SJCRH30 (cell line): Measurements from ENCODE around the gene RASA3. TPM values are rescaled to one million over a fixed set of nuclear protein-coding genes. Genes with fewer than 3 reads are reported as not detected.

Source experiments
- DNase-seq, 2 experiments: peaks; one replicate each; pipeline ENCODE4 v3.0.0-alpha.2; 2015 to 2020
- H3K27ac ChIP-seq: fragments of 250-450 bp; sonication (Bioruptor Pico); 2 replicates; pipeline ENCODE4 v1.5.1; 2020; ENCODE audit warnings: mild to moderate bottlenecking, moderate library complexity
- H3K27me3 ChIP-seq: fragments of 250-450 bp; sonication (Bioruptor Pico); 2 replicates; pipeline ENCODE4 v1.5.1; 2020; ENCODE audit warnings: mild to moderate bottlenecking, moderate library complexity
- H3K36me3 ChIP-seq: fragments of 250-450 bp; sonication (Bioruptor Pico); 2 replicates; pipeline ENCODE4 v1.5.1; 2020; ENCODE audit warnings: mild to moderate bottlenecking, moderate library complexity
- H3K4me1 ChIP-seq: fragments of 250-450 bp; sonication (Bioruptor Pico); 2 replicates; pipeline ENCODE4 v1.5.1; 2020; ENCODE audit warnings: mild to moderate bottlenecking, moderate library complexity
- H3K4me3 ChIP-seq: fragments of 250-450 bp; sonication (Bioruptor Pico); 2 replicates; pipeline ENCODE4 v1.5.1; 2020; ENCODE audit warnings: mild to moderate bottlenecking, moderate library complexity
- H3K9me3 ChIP-seq: fragments of 250-450 bp; sonication (Bioruptor Pico); replicated peaks from 2 replicates; pipeline ENCODE4 v1.5.1; 2020; ENCODE audit warnings: mild to moderate bottlenecking, moderate library complexity
- total RNA-seq: library from RNA; depleted of rRNA; stranded (reverse); fragments of >200 nt; shearing (Covaris generic); gene quantifications from 2 replicates; pipeline ENCODE4 v1.2.3, GENCODE V29; 2014

Gene RASA3
- total RNA-seq, 1 experiment from 2014 or later: 20.5 TPM

GRCh38 chr13:113971471-113972231, 160.8 kb downstream of the RASA3 start:
- Histone ChIP-seq H3K4me1 (no peaks in the 10 kb centered on the region; the same call in 1 of the 2 replicates), H3K36me3 (no peaks in the 10 kb centered on the region; the same call in 1 of the 2 replicates), H3K27ac (no peak overlapping the region), H3K9me3 (no peaks in the 10 kb centered on the region), H3K4me3 (no peak overlapping the region), H3K27me3 (no peaks in the 10 kb centered on the region)
- no peak for DNase-seq

GRCh38 chr13:113970810-113971470, 161.5 kb downstream of the RASA3 start:
- Histone ChIP-seq H3K36me3 (no peaks in the 10 kb centered on the region; the same call in 1 of the 2 replicates), H3K4me3 (no peak overlapping the region), H3K27ac (no peak overlapping the region), H3K4me1 (no peaks in the 10 kb centered on the region), H3K9me3 (peaks cover 1% of the 10 kb centered on the region; the same call in 1 of the 2 replicates), H3K27me3 (no peaks in the 10 kb centered on the region)
- DNase-seq: no peak

GRCh38 chr13:113969973-113970611, 162.3 kb downstream of the RASA3 start:
- H3K27me3 ChIP-seq: no peaks in the 10 kb centered on the region
- H3K4me3 ChIP-seq: no peak overlapping the region
- peaks cover 3% of the 10 kb centered on the region; the same call in 1 of the 2 replicates for H3K9me3 ChIP-seq
- no peaks in the 10 kb centered on the region; the same call in 1 of the 2 replicates for H3K36me3 ChIP-seq
- DNase-seq: no peak
- H3K27ac ChIP-seq: no peak overlapping the region
- H3K4me1 ChIP-seq: no peaks in the 10 kb centered on the region

- H3K9me3 ChIP-seq: peaks cover 3% of the 10 kb centered on the region; the same call in 1 of the 2 replicates
- H3K27ac ChIP-seq: no peak overlapping the region
- no peaks in the 10 kb centered on the region for H3K27me3 ChIP-seq
- no peaks in the 10 kb centered on the region for H3K36me3 ChIP-seq
- no peak overlapping the region for H3K4me3 ChIP-seq
- DNase-seq: no peak
- no peaks in the 10 kb centered on the region for H3K4me1 ChIP-seq
These were observed 163.0 kb downstream of the RASA3 start for GRCh38 chr13:113969311-113969972.

GRCh38 chr13:113968463-113969310, 163.7 kb downstream of the RASA3 start:
- Histone ChIP-seq H3K4me1 (no peaks in the 10 kb centered on the region), H3K4me3 (no peak overlapping the region), H3K27me3 (no peaks in the 10 kb centered on the region), H3K27ac (no peak overlapping the region), H3K36me3 (no peaks in the 10 kb centered on the region), H3K9me3 (peaks cover 3% of the 10 kb centered on the region; the same call in 1 of the 2 replicates)
- no peak for DNase-seq

- Histone ChIP-seq H3K9me3 (peaks cover 3% of the 10 kb centered on the region; the same call in 1 of the 2 replicates), H3K4me1 (no peaks in the 10 kb centered on the region), H3K27me3 (no peaks in the 10 kb centered on the region), H3K36me3 (no peaks in the 10 kb centered on the region), H3K27ac (no peak overlapping the region), H3K4me3 (no peak overlapping the region)
- DNase-seq: no peak
These were observed 164.5 kb downstream of the RASA3 start for GRCh38 chr13:113967729-113968462.

GRCh38 chr13:113967206-113967720, 165.2 kb downstream of the RASA3 start:
- no peak for DNase-seq
- Histone ChIP-seq H3K27me3 (no peaks in the 10 kb centered on the region), H3K36me3 (no peaks in the 10 kb centered on the region)

GRCh38 chr13:113965968-113966884, 166.2 kb downstream of the RASA3 start:
- no peaks in the 10 kb centered on the region for H3K27me3 ChIP-seq
- H3K4me3 ChIP-seq: no peak overlapping the region
- H3K9me3 ChIP-seq: peaks cover 3% of the 10 kb centered on the region; the same call in 1 of the 2 replicates
- no peaks in the 10 kb centered on the region for H3K36me3 ChIP-seq
- H3K4me1 ChIP-seq: no peaks in the 10 kb centered on the region
- DNase-seq: no peak
- no peak overlapping the region for H3K27ac ChIP-seq

More at GRCh38 chr13:113967206-113967720, 165.2 kb downstream of the RASA3 start:
- Histone ChIP-seq H3K27ac (no peak overlapping the region), H3K9me3 (peaks cover 3% of the 10 kb centered on the region; the same call in 1 of the 2 replicates), H3K4me1 (no peaks in the 10 kb centered on the region), H3K4me3 (no peak overlapping the region)

- Histone ChIP-seq H3K36me3 (no peaks in the 10 kb centered on the region), H3K4me3 (no peak overlapping the region), H3K27me3 (no peaks in the 10 kb centered on the region), H3K4me1 (no peaks in the 10 kb centered on the region), H3K27ac (no peak overlapping the region), H3K9me3 (peaks cover 4% of the 10 kb centered on the region)
- no peak for DNase-seq
These were observed 167.0 kb downstream of the RASA3 start for GRCh38 chr13:113965383-113965874.

GRCh38 chr13:113964251-113964995, 168.0 kb downstream of the RASA3 start:
- no peak overlapping the region for H3K27ac ChIP-seq
- no peaks in the 10 kb centered on the region for H3K4me1 ChIP-seq
- no peak overlapping the region for H3K4me3 ChIP-seq
- H3K27me3 ChIP-seq: no peaks in the 10 kb centered on the region
- H3K36me3 ChIP-seq: no peaks in the 10 kb centered on the region
- H3K9me3 ChIP-seq: peaks cover 10% of the 10 kb centered on the region
- no peak for DNase-seq

GRCh38 chr13:113963376-113963775, 169.0 kb downstream of the RASA3 start:
- peaks cover 11% of the 10 kb centered on the region for H3K9me3 ChIP-seq
- DNase-seq: no peak
- H3K27ac ChIP-seq: no peak overlapping the region
- H3K27me3 ChIP-seq: no peaks in the 10 kb centered on the region
- no peaks in the 10 kb centered on the region for H3K4me1 ChIP-seq
- no peaks in the 10 kb centered on the region for H3K36me3 ChIP-seq
- no peak overlapping the region for H3K4me3 ChIP-seq

GRCh38 chr13:113962975-113963374, 169.4 kb downstream of the RASA3 start:
- Histone ChIP-seq H3K36me3 (no peaks in the 10 kb centered on the region), H3K4me1 (no peaks in the 10 kb centered on the region), H3K27ac (no peak overlapping the region), H3K27me3 (no peaks in the 10 kb centered on the region), H3K9me3 (peaks cover 11% of the 10 kb centered on the region), H3K4me3 (no peak overlapping the region)
- no peak for DNase-seq
